DMS53 (cell line): Measurements from ENCODE around the gene ANTXRL.
"Not testable (repeated sequence)": the region's sequence is repeated elsewhere in the genome, so short reads cannot be mapped to it uniquely, and the experiment has no call there.

ENCODE experiments used
- DNase-seq: peaks from one replicate; lab custom pipeline; 2025; lab: John Stamatoyannopoulos, UW

Gene ANTXRL

DNA sequence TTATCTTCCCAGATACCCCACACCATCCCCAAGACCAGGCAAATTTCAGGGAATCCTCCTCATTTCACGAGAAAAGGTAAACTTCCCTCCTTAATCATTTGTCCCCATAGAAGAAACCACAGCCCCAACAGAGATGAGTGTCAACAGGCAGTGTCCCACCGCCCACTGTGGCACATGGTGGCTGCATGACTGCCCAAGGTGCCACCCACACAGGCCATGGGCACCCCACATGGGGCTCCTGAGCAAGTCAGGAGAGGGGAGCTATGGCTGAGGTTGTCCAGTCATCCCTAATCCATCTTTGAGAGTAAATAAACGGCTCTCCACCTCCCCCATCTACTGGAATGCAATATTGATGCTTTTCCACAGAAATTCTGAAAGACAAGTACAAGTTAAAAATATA, 44.1 kb downstream of the ANTXRL start:
- DNase-seq: no peak

DNA sequence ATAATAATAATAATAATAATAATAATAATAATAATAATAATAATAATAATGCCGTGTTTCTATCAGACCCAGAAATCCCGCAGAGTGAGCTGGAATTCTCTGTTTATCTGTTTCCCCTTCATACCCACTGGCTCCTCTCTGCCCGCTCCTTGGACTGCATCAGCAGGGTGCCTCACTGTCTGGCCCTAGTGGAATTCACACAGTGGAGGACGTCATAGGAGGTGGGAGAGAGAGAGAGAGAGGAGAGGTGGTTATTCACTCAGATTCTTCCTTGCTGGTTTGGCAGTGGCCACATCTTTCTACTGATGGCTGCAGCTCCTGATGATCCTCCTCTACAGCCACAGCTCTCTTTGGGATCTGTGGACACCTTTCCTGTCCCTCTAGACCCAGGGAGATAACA, 78.7 kb downstream of the ANTXRL start:
- DNase-seq: not testable (repeated sequence)

DNA sequence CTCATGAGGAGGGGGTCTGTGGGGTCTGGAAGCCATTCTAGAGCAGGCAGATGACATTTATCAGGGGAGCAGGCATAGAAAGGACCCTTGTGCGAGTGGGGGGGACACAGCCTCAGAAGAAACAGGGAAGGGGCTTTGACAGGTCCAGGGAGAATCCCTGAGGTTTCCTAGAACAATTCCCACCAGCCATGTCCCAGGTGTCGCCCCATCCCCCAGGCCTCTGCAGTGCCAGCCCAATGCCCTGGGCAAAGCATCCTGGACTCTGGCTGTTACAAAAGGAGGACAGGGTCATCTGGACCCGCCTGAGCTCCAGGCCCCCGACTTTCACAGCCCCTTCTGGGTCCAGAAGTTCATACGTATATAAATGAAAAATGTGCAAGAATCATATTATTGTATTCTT, 80.4 kb downstream of the ANTXRL start:
- DNase-seq: not testable (repeated sequence)

DNA sequence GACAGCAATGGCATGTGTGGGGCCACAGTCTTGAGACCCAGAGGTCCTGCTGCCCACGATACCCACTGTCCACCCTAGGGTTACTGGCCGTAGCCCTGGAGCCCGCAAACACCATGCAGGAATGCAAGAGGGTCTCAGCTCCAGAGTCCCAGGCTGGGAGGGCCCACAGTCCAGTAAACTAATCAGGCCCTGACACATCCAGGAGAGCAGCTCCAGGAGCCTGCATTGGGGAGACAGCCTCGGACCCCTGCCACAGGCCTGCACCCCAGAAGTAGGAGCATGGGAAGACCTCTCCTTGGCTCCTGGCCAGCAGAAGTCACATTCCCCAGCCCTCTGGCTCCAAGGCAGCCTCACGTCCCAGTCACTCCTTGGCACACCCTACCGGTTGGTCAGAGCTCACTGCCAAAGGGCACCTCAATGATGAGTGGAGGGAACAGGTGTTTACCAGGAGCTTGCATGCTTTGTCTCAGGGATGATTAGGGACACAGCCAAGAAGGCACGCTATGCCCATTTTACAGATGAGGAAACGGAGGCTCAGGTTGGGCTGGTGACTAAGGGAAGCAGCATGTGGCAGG, 81.0 kb downstream of the ANTXRL start:
- not testable (repeated sequence) for DNase-seq

DNA sequence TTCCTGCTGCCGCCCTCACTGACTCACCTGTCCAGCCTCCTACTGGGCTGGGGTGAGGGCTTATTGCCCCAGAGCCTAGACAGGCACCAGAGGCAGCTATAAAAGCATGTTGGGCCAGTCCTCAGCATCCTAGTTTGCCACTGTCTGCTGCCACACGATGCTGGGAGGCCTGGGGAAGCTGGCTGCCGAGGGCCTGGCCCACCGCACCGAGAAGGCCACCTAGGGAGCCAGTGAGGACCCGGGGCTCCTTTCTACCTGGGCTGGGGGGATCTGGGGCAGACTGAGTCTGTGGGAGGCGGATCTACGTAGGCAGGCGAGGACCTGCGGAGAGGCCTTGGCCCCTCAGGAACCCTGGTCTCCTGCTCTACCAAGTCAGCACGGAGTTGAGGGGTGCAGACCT, 82.2 kb downstream of the ANTXRL start:
- not testable (repeated sequence) for DNase-seq

DNA sequence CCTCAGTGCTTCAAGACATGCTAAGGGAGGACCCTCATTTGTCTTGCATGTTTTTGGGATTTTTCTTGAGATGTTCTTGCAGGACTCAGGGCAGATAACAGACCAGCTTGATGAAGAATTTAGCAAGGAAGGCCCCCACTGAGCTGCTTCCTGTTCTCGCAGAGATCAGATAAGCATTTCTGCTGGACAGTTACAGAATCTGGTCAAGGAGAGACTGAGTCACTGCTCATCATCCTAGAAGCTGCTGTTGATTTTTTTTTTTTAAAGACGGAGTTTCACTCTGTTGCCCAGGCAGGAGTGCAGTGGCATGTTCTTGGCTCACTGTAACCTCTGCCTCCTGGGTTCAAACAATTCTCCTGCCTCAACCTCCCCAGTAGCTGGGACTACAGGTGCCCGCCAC, 87.6 kb downstream of the ANTXRL start:
- DNase-seq: not testable (repeated sequence)

DNA sequence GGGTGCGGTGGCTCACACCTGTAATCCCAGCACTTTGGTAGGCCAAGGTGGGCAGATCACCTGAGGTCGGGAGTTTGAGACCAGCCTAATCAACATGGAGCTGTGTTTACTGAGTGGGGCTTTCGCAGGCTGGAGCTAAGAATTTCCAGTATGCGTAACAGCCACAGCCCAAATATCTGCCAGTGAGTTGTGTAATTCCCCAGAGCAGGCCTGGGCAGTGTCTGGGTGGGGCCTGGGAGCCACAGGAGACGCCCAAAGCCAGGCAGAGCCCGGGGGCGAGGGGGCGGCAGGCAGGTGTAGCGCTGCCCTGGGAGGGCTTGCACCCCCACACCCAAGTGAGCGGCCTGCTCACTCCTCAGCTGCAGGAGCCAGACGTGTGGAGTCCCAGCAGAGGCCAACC, 88.6 kb downstream of the ANTXRL start, which contains the start of gene ANXA8L1:
Gene ANXA8L1, plus strand, starts transcription at position 371 of the 400 bp plus-strand sequence. CDS start 76 bp downstream, outside the sequence.
- not testable (repeated sequence) for DNase-seq

DNA sequence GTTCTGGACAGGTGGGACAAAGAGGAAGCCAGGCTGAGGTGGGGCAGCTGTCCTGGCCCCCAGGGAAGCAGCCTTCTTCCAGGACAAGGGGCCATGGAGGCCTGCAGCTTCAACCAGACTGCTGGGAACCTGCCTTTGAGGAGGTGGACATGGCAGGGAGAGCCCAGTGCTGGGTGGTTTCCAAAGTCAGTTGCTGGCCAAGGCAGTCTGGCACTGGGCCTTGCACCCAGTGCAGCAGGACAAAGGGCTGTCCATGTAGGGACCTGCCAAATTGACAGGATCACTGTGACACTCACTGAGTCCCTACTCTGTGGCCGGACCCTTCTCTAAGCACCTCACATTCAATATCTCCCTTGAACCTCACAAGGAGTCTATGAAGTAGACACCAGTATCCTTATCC, 90.2 kb downstream of the ANTXRL start:
- DNase-seq: not testable (repeated sequence)

DNA sequence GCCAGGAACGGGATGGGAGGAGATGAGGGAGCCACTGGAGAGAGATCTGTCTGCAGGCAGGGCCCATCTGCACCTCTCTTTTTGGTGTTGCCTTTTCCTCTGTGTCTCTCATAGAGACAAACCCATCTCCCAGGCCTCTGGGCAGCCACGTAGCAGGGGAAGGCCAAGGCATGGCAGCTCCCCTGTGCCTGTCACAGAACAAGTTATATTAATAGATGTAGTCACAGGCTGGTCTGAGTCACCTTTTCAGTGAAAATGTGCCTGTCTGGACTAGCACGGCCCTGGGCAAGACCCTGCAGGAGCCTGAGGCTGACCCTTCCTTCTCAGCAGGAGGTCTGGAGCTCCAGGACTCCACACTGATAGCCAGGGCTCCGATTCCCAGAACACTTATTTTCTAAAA, 90.9 kb downstream of the ANTXRL start:
- DNase-seq: not testable (repeated sequence)

DNA sequence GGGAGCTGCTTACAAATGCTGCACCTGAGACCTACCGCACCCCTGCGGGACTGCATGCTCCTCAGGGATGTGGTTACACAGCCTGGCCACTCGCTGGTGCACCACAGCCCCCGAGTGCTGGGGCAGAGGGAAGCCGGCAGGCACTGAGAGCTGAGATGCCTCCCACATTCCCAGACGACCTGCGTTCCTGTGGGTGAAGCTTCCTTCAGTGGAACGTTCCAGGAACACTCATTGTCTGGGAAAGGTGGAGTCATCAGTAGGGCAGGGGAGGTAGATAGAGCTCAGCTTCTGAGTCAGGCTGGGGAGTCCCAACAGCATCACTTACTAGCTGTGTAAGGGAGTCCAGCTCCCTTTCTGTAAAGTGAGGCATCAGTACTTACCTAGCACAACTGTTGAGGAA, 91.3 kb downstream of the ANTXRL start:
- DNase-seq: not testable (repeated sequence)

DNA sequence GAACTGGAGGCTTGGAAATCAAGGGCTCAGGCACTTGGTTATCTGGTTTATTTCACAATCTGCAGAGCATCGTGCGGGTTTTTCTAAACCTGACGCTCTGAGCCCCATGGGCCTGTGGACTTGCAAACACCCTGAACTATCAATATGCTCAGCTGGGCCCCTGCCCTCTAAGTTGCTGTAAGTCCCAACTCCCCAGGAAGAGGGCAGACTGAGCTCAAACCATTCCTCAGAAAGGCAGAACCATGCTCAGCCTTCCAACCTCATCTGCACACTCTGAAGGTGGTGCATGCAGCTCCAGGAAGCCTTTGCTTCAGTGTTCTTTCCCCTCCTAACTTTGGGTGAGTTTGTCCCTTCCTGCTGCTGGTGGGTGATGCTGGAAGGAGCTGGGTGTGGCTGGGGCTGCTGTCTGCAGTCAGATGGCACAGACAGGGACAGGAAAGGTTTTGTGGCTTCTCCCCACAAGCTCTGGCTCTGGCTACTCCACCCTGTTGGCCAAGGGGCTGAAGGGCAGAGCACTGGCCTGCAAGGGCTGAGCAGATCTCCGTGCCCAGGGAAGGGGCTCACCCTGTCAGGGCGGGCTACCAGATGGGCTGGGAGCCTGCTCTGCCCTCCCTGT, 92.5 kb downstream of the ANTXRL start:
- not testable (repeated sequence) for DNase-seq
